Stimulated activated CD8-positive, alpha-beta memory T cell treated with anti-CD3 and anti-CD28 coated beads, Interleukin-2, amount 100 ng/mL, for 1 hour (primary cell): Measurements from ENCODE around the gene LUZP4.
"Not testable (repeated sequence)": the region's sequence is repeated elsewhere in the genome, so short reads cannot be mapped to it uniquely, and the experiment has no call there.

Source experiments
- DNase-seq, 2 donors: peaks; one replicate each; pipeline ENCODE4 v3.0.0-alpha.2; 2020; ENCODE audit warnings: low read depth in 2 of 2

The LUZP4 gene, protein sequence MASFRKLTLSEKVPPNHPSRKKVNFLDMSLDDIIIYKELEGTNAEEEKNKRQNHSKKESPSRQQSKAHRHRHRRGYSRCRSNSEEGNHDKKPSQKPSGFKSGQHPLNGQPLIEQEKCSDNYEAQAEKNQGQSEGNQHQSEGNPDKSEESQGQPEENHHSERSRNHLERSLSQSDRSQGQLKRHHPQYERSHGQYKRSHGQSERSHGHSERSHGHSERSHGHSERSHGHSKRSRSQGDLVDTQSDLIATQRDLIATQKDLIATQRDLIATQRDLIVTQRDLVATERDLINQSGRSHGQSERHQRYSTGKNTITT

DNA sequence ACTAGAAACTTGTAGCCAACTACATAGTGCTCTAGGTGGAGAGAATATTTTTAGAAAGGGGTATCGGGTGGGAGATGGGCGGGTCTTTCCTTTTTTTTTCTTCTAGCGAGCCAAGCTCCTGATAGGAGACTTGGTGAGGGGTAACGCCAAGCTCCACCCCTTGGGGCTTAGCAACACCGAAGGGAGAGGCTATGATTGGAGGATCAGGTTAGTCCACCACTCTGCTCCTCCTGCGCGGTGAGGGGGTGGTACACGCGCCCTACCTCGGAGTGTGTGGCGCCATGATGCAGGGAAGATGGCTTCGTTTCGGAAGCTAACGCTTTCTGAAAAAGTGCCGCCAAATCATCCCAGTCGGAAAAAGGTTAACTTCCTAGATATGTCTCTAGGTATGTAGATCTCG lies at the start of gene LUZP4:
Gene LUZP4 (plus strand): TSS at position 251 of the 400 bp plus-strand sequence. CDS start 45 bp downstream, at position 296.
- no peak for DNase-seq

DNA sequence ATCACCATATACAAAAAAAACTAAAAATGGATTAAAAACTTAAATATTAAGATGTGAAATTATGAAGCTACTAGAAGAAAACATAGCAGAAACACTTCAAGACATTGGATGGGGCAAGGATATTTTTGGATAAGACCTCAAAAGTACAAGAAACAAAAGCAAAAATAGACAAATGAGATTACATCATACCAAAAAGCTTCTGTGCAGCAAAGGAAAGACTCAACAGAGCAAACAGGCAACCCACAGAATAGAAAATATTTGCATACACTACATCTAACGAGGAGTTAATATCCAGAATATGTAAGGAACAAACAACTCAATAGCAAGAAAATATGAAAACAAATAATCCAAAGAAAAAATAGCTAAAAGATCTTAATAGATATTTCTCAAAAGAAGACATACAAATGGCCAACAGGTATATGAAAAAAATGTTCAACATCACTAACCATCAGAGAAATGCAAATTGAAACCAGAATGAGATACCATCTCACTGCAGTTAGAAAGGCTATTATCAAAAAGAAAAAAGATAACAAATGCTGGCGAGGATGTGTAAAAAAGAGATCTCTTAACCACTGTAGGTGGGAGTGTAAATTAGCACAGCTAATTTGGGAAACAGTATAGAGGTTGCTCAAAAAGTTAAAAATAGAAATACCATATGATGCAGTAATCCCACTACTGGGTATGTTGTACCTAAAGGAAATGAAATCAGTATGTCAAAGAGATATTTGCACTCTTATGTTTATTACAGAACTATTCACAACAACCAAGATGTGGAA lies 37.9 kb upstream of the LUZP4 start:
- no peak for DNase-seq

- no peak for DNase-seq
Observed at GRCh38 chrX:115255003-115255402, 34.5 kb upstream of the LUZP4 start.

DNA sequence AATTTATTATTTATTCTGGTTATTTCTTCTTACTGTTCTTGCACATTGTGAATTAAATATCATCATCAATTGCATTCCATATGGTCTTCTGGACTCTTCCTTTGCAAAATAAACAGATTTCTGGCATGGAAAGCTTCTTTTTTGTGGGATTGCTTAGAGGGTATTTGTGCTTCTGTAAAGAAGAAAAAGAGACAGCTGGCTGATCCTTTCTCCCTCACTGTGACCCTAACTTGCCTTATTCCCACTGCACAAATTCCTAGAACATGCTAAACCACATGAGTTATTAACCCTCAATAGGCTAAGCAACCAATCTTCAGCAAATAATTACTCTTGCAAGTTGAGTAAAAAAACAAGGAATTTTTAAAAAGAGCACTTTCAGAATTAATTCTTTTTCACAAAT lies 31.8 kb upstream of the LUZP4 start:
- DNase-seq, result no peak

- no peak for DNase-seq
Observed at GRCh38 chrX:115259238-115259875, 30.2 kb upstream of the LUZP4 start.

DNA sequence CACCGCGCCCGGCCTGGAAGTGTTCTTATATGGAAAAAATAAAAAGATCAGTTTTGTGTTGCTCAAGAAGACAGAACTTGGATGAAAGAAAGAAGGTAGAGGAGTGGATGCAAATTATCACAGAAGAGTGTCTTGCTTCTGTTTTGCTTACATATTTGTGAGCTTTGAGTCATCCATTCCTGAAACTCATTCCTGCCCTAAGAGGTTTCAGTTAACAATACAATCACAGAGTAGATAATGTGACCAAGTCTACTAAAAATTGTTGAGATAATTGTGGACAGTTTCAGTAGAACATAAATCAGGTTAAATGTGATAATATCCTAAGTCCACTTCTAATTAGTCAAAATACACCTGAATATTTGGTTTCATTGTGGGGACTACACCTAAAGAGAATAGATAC lies 29.2 kb upstream of the LUZP4 start:
- DNase-seq, result no peak

GRCh38 chrX:115261148-115261547 lies 28.4 kb upstream of the LUZP4 start:
- no peak for DNase-seq

DNA sequence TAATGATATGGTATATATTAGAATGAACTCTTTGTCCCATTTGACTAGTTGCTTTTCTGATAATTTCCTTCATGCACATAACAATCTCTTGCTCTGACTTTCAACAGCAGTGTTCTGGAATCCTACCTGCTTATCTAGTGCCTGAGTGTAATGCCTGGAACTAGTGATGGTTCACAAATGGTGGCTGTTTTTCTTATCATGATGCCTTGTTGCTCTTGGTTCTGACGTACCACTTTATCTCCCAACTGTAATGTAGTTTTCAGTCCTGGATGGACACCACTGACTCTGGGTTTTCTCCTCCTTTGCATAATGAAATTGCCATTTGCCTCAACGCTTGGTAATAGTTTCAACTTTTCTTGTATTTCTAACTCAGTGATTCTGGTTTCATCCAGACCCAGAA lies 25.5 kb upstream of the LUZP4 start:
- no peak for DNase-seq

DNA sequence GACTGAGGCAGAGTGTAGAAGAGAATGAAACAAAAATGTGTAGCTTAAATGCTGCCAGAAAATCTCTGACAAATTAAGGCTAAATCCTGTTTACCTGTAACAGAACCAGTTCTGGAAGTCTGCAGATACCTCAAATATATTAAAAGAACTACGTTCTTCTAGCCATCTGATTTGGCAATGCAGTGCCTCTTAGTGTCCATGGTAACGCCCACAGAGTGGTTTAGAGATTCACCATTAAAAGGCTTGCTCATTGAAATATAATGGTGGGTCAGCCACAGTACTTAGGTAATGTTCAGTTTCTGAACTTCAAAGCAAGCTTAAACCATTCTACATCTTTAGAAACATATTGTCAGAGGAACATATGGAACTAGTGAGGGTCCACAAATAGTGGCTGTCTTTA lies 23.2 kb upstream of the LUZP4 start:
- DNase-seq, result no peak

GRCh38 chrX:115268421-115268820 lies 21.1 kb upstream of the LUZP4 start:
- no peak for DNase-seq

- DNase-seq, result no peak
Observed at GRCh38 chrX:115269051-115269683, 20.3 kb upstream of the LUZP4 start.

DNA sequence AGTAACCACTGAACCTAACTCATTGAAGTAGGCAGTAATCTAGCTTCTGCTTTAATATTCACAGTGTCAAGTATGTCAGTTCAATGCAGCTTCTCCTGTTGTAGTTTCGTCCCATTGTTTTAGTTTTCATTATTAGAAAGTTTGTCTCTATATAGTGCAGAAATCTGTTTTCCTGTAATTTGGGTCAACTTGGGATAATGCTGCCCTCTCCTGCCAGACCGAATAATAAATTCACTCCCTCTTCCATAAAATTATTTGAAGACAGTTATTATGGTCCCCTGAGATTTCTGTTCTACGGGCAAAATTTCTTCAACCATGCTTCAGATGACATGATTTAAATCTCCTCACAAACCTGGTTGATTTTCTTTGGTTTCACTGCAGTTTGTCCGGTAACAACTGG lies 4.6 kb upstream of the LUZP4 start:
- no peak for DNase-seq

DNA sequence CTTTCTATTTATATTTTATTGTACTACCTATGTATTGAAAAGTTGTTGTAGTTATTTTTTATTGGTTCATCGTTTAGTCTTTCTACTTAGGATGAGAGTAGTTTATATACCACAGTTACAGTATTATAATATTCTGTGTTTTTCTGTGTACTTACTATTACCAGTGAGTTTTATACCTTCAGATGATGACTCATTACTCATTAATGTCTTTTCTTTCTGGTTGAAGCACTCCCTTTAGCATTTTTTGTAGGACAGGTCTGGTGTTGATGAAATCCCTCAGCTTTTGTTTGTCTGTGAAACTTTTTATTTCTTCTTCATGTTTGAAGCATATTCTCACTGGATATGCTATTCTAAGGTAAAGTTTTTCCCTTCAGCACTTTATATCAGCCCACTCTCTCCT lies 7.7 kb downstream of the LUZP4 start:
- DNase-seq, result no peak

GRCh38 chrX:115311139-115311538 lies 21.6 kb downstream of the LUZP4 start:
- no peak for DNase-seq

DNA sequence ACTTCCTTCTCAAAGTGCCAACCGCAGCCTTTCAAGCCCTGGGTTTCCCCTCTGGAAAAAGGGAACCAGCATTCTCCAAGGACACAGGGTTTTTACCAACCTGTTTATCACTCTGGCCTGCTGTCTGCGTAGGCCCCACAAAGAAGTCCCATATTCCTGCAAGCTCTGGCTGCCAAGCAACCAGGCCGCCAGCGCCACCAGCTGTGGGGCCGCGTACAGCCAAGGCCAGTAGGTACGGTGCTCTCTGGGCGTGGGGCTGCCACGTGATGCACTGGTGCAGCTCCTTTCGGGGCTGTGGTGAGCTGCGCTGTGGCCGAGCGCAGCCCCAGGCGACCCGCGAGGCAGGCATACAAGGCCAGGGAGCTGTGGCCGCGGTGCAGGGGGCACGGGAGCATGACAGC lies 22.1 kb downstream of the LUZP4 start:
- no peak for DNase-seq

DNA sequence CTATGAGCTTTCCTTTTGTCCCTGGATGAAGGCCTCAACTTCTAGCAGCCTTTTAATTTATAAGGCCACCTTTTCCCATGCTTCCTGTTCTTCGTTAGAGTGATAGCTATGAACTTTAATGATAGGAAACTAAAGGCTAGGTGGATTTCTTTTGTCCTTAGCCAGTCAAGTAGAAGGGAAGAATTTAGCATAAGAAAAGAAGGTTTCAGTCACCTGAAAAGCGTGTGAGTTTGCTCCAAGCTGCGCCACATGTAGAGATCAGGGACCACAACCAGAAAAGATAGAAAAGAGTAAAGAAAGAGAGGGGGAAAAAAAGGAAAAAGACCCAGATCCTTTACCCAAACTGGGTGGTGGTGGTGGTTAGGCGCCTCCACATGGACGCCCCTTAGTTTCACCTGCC lies 28.6 kb downstream of the LUZP4 start:
- no peak for DNase-seq

DNA sequence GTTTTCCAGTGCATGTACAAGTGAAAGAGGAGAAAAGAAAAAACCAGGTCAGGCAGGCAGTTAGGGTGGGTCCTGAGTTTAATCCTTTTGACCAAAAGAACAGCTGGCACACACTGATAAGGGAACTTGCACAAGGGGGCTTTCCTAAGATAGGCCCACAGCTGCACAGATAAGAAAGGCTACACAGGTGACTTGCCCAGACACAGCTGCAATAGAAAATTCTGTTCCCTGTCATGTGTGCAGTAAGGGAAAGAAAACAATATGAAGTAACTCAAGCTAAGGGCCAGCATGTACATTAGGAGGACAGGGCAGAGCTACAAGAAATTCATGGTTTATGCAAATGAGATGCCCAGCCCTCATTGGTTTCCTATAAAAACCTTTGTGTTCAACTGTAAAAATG lies 32.9 kb downstream of the LUZP4 start:
- DNase-seq, result no peak

DNA sequence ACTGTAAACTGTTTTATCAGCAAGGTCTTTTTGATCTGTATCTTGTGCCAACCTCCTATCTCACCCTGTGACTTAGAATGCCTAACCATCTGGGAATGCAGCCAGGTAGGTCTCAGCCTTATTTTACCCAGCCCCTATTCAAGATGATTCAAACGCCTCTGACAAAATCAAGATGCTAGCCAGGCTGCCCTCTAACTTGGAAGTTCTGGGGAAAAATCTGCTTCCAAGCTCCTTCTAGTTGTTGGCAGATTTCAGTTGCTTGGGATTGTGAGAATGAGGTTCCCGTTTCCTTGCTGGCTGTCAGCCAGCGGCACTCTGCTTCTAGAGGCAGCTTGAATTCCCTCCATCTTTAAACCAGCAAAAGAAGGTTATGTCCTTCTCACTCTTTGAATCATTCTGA lies 34.7 kb downstream of the LUZP4 start:
- no peak for DNase-seq

DNA sequence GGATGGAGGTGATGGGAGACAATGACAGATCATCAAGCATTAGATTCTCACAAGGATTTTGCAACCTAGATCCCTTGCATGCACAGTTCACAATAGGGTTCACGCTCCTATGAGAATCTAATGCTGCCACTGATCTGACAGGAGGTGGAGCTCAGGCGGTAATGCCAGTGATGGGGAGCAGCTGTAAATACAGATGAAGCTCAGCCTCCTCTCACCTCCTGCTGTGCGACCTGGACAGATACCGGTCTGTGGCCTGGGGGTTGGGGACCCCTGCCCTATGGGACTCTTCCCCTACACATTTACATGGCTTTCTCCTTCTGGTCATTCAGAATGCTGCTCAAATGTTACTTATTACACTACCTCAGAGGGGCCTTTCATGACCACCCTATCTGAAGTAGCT lies 39.8 kb downstream of the LUZP4 start:
- not testable (repeated sequence) for DNase-seq

DNA sequence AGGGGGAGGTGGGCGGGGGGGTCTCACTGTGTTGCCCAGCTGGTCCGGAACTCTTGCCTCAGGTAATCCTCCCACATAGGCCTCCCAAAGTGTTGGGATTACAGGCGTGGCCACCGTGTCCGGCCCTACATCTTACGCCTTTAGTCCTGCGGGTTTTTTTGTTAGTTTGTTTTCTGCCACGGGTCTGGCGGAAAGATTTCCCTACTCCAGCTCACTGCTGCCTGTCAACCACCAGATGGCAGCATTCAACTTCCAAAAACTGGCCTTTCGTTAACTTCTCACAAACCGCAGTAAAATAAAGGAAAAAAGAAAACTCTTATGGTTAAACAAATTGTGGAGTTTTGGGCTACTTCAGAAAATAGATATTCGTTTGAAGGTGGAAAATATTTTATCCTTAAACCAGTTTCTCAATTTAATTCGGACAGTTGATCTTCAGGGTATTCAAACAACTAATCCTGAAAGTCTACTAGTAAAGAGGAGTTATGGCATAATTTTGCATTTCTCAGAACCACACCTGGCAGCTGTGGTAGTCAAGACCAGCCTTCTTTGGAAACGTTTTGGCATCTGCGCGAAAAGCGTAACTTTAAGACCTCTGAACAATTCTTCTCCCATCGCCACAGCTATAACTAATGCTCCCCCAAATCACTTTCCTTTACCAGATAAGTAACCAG lies 41.1 kb downstream of the LUZP4 start:
- DNase-seq, result no peak

DNA sequence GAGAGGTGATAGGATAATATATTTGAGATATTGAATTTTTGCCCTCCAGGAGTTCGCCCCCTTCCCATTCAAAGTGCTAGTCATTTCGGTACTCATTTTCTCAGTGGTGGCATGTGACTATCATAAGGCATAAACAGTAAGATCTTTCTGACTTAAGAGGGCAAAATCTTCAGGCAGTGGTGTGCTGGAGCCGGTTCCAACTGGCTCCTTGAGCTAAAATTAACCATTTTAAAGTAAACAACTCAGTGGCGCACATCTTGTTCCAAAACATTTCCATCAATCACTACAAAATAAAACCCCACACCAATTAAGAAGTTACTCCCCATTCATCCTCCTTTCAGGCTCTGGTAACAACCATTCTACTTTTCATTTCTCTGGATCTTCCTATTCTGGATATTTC lies 43.3 kb downstream of the LUZP4 start:
- DNase-seq, result no peak

GRCh38 chrX:115333446-115333845 lies 43.9 kb downstream of the LUZP4 start:
- DNase-seq, result no peak
